NCI-H2107 treated with DMSO at 0.1 percent for 48 hours (cell line): Measurements from ENCODE around the gene GATA1.

Experiments used
- DNase-seq: peaks from one replicate; lab custom pipeline; 2025; ENCODE audit not compliant: unreplicated experiment; lab: John Stamatoyannopoulos, UW

Gene GATA1

GRCh38 chrX:48786341-48786800 lies at the start of gene GATA1:
GATA1 (plus strand) TSS chrX:48786590; CDS start chrX:48791110, 4,520 bp downstream.
- DNase-seq: no peak

GRCh38 chrX:48736878-48737212 lies 49.5 kb upstream of the GATA1 start:
- no peak for DNase-seq

- DNase-seq: peak; percentile 96
Measured at GRCh38 chrX:48737213-48737938, 49.0 kb upstream of the GATA1 start.

GRCh38 chrX:48737940-48738339 lies 48.5 kb upstream of the GATA1 start:
- DNase-seq: no peak

- DNase-seq: no peak
Measured at GRCh38 chrX:48741834-48742233, 44.6 kb upstream of the GATA1 start.

- DNase-seq: no peak
Measured at GRCh38 chrX:48745222-48745621, 41.2 kb upstream of the GATA1 start.

GRCh38 chrX:48747415-48748016 lies 38.9 kb upstream of the GATA1 start:
- no peak for DNase-seq

GRCh38 chrX:48749182-48749581 lies 37.2 kb upstream of the GATA1 start:
- no peak for DNase-seq

GRCh38 chrX:48751343-48751742 lies 35.0 kb upstream of the GATA1 start:
- DNase-seq: no peak

- no peak for DNase-seq
Measured at GRCh38 chrX:48752498-48752897, 33.9 kb upstream of the GATA1 start.

GRCh38 chrX:48753708-48754228 lies 32.6 kb upstream of the GATA1 start:
- DNase-seq: no peak

GRCh38 chrX:48754238-48754637 lies 32.2 kb upstream of the GATA1 start:
- no peak for DNase-seq

GRCh38 chrX:48761674-48762471 lies 24.5 kb upstream of the GATA1 start, which contains the start of gene GLOD5:
GLOD5 (plus strand) TSS chrX:48761747; CDS start chrX:48761791, 44 bp downstream.
- peak; percentile 76 for DNase-seq

- DNase-seq: no peak
Measured at GRCh38 chrX:48769230-48769629, 17.2 kb upstream of the GATA1 start.

GRCh38 chrX:48770296-48770695 lies 16.1 kb upstream of the GATA1 start:
- DNase-seq: no peak

GRCh38 chrX:48772602-48773001 lies 13.8 kb upstream of the GATA1 start:
- no peak for DNase-seq

GRCh38 chrX:48776818-48777439 lies 9.5 kb upstream of the GATA1 start:
- DNase-seq: no peak

- no peak for DNase-seq
Measured at GRCh38 chrX:48779399-48779798, 7.0 kb upstream of the GATA1 start.

- DNase-seq: no peak
Measured at GRCh38 chrX:48781705-48782104, 4.7 kb upstream of the GATA1 start.

GRCh38 chrX:48782216-48782615 lies 4.2 kb upstream of the GATA1 start:
- no peak for DNase-seq

GRCh38 chrX:48782795-48783194 lies 3.6 kb upstream of the GATA1 start:
- DNase-seq: no peak
